Measurements from ENCODE around the gene C19orf67. TPM values are rescaled to one million over a fixed set of nuclear protein-coding genes. Genes with fewer than 3 reads are reported as not detected.

C19orf67 gene
- total RNA-seq = 0.48 TPM in 1 of 2 replicates, not detected in the other

GRCh38 chr19:14085309-14085995 is at the start of gene C19orf67:
Gene C19orf67 (minus strand): TSS chr19:14085783. CDS start chr19:14085627, 156 bp downstream.

GRCh38 chr19:14117668-14118164 is 32.1 kb upstream of the C19orf67 start, which contains the start of gene PRKACA:
Gene PRKACA (minus strand): TSS chr19:14117762. CDS start chr19:14117547, 215 bp downstream.

GRCh38 chr19:14090509-14091080 is 5.0 kb upstream of the C19orf67 start, which contains the start of gene SAMD1:
Gene SAMD1 (minus strand): TSS chr19:14090751.

GRCh38 chr19:14072535-14073260 is 12.9 kb downstream of the C19orf67 start, which contains the start of gene MISP3:
Gene MISP3 (plus strand): TSS chr19:14072786. CDS start chr19:14073310, 524 bp downstream.

GRCh38 chr19:14061751-14062557 is 23.6 kb downstream of the C19orf67 start, which contains the start of gene PALM3:
Gene PALM3 (minus strand): TSS chr19:14062076. CDS start chr19:14061980, 96 bp downstream.

GRCh38 chr19:14031719-14032480 is 53.7 kb downstream of the C19orf67 start, which contains the start of gene IL27RA:
Gene IL27RA (plus strand): TSS chr19:14031762. CDS start chr19:14031873, 111 bp downstream.

Other genes with a start within 250 kb of the C19orf67 start
- gene NANOS3, start 208.6 kb downstream of the C19orf67 start, total RNA-seq = 0.96 TPM in 1 of 2 replicates, not detected in the other
- gene BRME1, start 179.7 kb downstream of the C19orf67 start, total RNA-seq = under 0.01 TPM in 1 of 2 replicates, not detected in the other
- 9.6 and 10.9 TPM in 2 replicates for gene CC2D1A, start 179.6 kb downstream of the C19orf67 start, total RNA-seq
- 0.21 and 0.72 TPM in 2 replicates for gene PODNL1, start 147.4 kb downstream of the C19orf67 start, total RNA-seq
- gene DCAF15, start 133.3 kb downstream of the C19orf67 start, total RNA-seq = 4.0 and 7.0 TPM in 2 replicates
- 1.2 and 1.9 TPM in 2 replicates for gene RFX1, start 79.5 kb downstream of the C19orf67 start, total RNA-seq
- gene RLN3, start 57.6 kb downstream of the C19orf67 start, total RNA-seq = not detected in 2 replicates
- 1.3 and 8.7 TPM in 2 replicates for gene IL27RA, start 54.0 kb downstream of the C19orf67 start, total RNA-seq
- not detected in 2 replicates for gene PALM3, start 23.7 kb downstream of the C19orf67 start, total RNA-seq
- 0.64 and 0.72 TPM in 2 replicates for gene MISP3, start 13.0 kb downstream of the C19orf67 start, total RNA-seq
- gene SAMD1, start 5.0 kb upstream of the C19orf67 start, total RNA-seq = 23.1 and 43.7 TPM in 2 replicates
- 18.8 and 28.6 TPM in 2 replicates for gene PRKACA, start 32.0 kb upstream of the C19orf67 start, total RNA-seq
- 1.7 TPM in 1 of 2 replicates, not detected in the other for gene ASF1B, start 50.8 kb upstream of the C19orf67 start, total RNA-seq
- 2.8 and 4.1 TPM in 2 replicates for gene ADGRL1, start 120.4 kb upstream of the C19orf67 start, total RNA-seq